ENCODE measurements around the gene SIDT1. TPM values are rescaled to one million over a fixed set of nuclear protein-coding genes. Genes with fewer than 3 reads are reported as not detected.

The SIDT1 gene
- total RNA-seq, 1 experiment from 2014 or later, result not detected

- Histone ChIP-seq H2BK15ac (ENCODE audit: low read depth, low read length) (no peak overlapping the region), H2AFZ (ENCODE audit: low read length) (no peak overlapping the region), H3K79me2 (ENCODE audit: insufficient read depth, low read length) (no peaks in the 10 kb centered on the region), H4K5ac (ENCODE audit: insufficient read length, low read depth, low read length) (no peak overlapping the region), H2BK12ac (ENCODE audit: insufficient read length, low read depth, low read length) (no peak overlapping the region), H3T11ph (ENCODE audit: low read length) (no peak overlapping the region), H2BK120ac (ENCODE audit: low read depth, low read length, poor library complexity, severe bottlenecking) (no peak overlapping the region), H4K91ac (ENCODE audit: insufficient read length, low read depth, low read length) (no peak overlapping the region), H3K23me2 (ENCODE audit: insufficient read length, low read depth, low read length, poor library complexity, severe bottlenecking) (no peaks in the 10 kb centered on the region), H4K8ac (replicated peaks; ENCODE audit: insufficient read length, low read depth, low read length) (no peak overlapping the region), H3K4me2 (ENCODE audit: insufficient read depth, insufficient read length, low read length) (no peak overlapping the region), H2BK20ac (ENCODE audit: low read depth, low read length, poor library complexity, severe bottlenecking) (no peak overlapping the region), H3K27me3 (ENCODE audit: insufficient read depth, low read length) (no peaks in the 10 kb centered on the region), H3K14ac (ENCODE audit: insufficient read depth, low read length) (no peak overlapping the region), H2AK5ac (ENCODE audit: insufficient read length, low read length) (no peak overlapping the region), H2BK5ac (ENCODE audit: insufficient read length, low read length) (no peak overlapping the region), H3K4ac (ENCODE audit: low read depth, low read length) (no peak overlapping the region), H4K20me1 (ENCODE audit: control insufficient read depth, insufficient read depth, insufficient read length) (no peaks in the 10 kb centered on the region), H3K27ac (ENCODE audit: insufficient read length, low read depth, low read length) (no peak overlapping the region), H3K56ac (ENCODE audit: insufficient read length, low read depth, low read length) (no peak overlapping the region), H3K9me3 (ENCODE audit: control insufficient read depth, low read depth, low read length) (no peaks in the 10 kb centered on the region), H3K9ac (ENCODE audit: extremely low read depth, insufficient read length, low read length) (no peak overlapping the region), H3K79me1 (ENCODE audit: insufficient read depth, low read depth, low read length, poor library complexity, severe bottlenecking) (no peaks in the 10 kb centered on the region), H3K23ac (ENCODE audit: insufficient read length, low read depth, low read length) (no peak overlapping the region), H3K4me1 (ENCODE audit: insufficient read depth, low read length) (no peaks in the 10 kb centered on the region), H3K18ac (ENCODE audit: insufficient read length, low read depth, low read length) (no peak overlapping the region)
- no CpG with 5 or more reads among the region's 5 CpGs for WGBS (ENCODE audit: extremely low coverage, insufficient read length, low lambda C conversion rate)
- H3K27ac Mint-ChIP-seq, result no peak overlapping the region
- no peak overlapping the region for H3K4me3 Mint-ChIP-seq
- peaks cover 0 to 11% (median 0%) of the 10 kb centered on the region in 3 experiments; a peak in 2 of 7 replicates for H3K36me3 Mint-ChIP-seq (ENCODE audit: insufficient read depth in 1 of 3, low read depth in 3 of 3)
- no peaks in the 10 kb centered on the region for H3K27me3 Mint-ChIP-seq (ENCODE audit: low read depth)
- no peak for DNase-seq
- peaks cover 0 to 4% of the 10 kb centered on the region in 2 experiments; a peak in 2 of 4 replicates for H3K4me1 Mint-ChIP-seq
- no peaks in the 10 kb centered on the region for H3K9me3 Mint-ChIP-seq
- TF ChIP-seq, protein P1, sequence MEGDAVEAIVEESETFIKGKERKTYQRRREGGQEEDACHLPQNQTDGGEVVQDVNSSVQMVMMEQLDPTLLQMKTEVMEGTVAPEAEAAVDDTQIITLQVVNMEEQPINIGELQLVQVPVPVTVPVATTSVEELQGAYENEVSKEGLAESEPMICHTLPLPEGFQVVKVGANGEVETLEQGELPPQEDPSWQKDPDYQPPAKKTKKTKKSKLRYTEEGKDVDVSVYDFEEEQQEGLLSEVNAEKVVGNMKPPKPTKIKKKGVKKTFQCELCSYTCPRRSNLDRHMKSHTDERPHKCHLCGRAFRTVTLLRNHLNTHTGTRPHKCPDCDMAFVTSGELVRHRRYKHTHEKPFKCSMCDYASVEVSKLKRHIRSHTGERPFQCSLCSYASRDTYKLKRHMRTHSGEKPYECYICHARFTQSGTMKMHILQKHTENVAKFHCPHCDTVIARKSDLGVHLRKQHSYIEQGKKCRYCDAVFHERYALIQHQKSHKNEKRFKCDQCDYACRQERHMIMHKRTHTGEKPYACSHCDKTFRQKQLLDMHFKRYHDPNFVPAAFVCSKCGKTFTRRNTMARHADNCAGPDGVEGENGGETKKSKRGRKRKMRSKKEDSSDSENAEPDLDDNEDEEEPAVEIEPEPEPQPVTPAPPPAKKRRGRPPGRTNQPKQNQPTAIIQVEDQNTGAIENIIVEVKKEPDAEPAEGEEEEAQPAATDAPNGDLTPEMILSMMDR (conservative IDR thresholded peaks at IDR 0.05), result no peak
These were observed 33.9 kb upstream of the SIDT1 start for GRCh38 chr3:113498221-113499005.

Data from H9 (cell line).